ENCODE measurements around the gene CEBPB.

- TF ChIP-seq RAD21 (IDR thresholded peaks at IDR 0.05; ENCODE audit: low read depth) (no peak), EP300 (IDR thresholded peaks at IDR 0.05; ENCODE audit: borderline replicate concordance) (no peak), FOXM1 (IDR thresholded peaks at IDR 0.05; ENCODE audit: borderline replicate concordance, low read depth) (no peak), EGR1 (IDR thresholded peaks at IDR 0.05) (no peak), REST (IDR thresholded peaks at IDR 0.05; ENCODE audit: low read depth) (no peak), TEAD4 (IDR thresholded peaks at IDR 0.05) (peak; percentile 36; the same call in 1 of the 2 replicates), TAF1 (IDR thresholded peaks at IDR 0.05; ENCODE audit: low read depth) (no peak), ZBTB7A (IDR thresholded peaks at IDR 0.05; ENCODE audit: low read depth) (no peak)
Observed at GRCh38 chr20:50218987-50219435, 28.4 kb downstream of the CEBPB start.

Data from Ishikawa (cell line).